ENCODE measurements around the gene SORCS3.

- TF ChIP-seq, protein P1, sequence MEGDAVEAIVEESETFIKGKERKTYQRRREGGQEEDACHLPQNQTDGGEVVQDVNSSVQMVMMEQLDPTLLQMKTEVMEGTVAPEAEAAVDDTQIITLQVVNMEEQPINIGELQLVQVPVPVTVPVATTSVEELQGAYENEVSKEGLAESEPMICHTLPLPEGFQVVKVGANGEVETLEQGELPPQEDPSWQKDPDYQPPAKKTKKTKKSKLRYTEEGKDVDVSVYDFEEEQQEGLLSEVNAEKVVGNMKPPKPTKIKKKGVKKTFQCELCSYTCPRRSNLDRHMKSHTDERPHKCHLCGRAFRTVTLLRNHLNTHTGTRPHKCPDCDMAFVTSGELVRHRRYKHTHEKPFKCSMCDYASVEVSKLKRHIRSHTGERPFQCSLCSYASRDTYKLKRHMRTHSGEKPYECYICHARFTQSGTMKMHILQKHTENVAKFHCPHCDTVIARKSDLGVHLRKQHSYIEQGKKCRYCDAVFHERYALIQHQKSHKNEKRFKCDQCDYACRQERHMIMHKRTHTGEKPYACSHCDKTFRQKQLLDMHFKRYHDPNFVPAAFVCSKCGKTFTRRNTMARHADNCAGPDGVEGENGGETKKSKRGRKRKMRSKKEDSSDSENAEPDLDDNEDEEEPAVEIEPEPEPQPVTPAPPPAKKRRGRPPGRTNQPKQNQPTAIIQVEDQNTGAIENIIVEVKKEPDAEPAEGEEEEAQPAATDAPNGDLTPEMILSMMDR (IDR thresholded peaks at IDR 0.05), result no peak
- TF ChIP-seq EZH2 (IDR thresholded peaks at IDR 0.05) (no peak), EZH2phosphoT487 (IDR thresholded peaks at IDR 0.05) (no peak)
These were observed 340.9 kb downstream of the SORCS3 start for GRCh38 chr10:104981995-104982394.

Measured in neural progenitor cell (in vitro differentiated cells).